HG03095 (cell line): ENCODE measurements around the gene MERTK.

Source experiments
- ATAC-seq: cut with Tn5 transposase; IDR thresholded peaks from one replicate; pipeline ENCODE4 v1.9.1; 2021; ENCODE audit warnings: moderate library complexity; ENCODE audit not compliant: unreplicated experiment

Gene MERTK

GRCh38 chr2:111975053-111975552 lies 76.7 kb downstream of the MERTK start:
- ATAC-seq = no peak

GRCh38 chr2:111975819-111976218 lies 77.4 kb downstream of the MERTK start:
- no peak for ATAC-seq

GRCh38 chr2:111977240-111977639 lies 78.8 kb downstream of the MERTK start:
- ATAC-seq = no peak

GRCh38 chr2:111978452-111979170 lies 80.2 kb downstream of the MERTK start:
- no peak for ATAC-seq

- ATAC-seq = no peak
These were observed 83.3 kb downstream of the MERTK start for GRCh38 chr2:111981666-111982065.

GRCh38 chr2:111982822-111983221 lies 84.4 kb downstream of the MERTK start:
- no peak for ATAC-seq

- no peak for ATAC-seq
These were observed 85.2 kb downstream of the MERTK start for GRCh38 chr2:111983478-111984212.

GRCh38 chr2:111984213-111984604 lies 85.8 kb downstream of the MERTK start:
- ATAC-seq = no peak

GRCh38 chr2:111985514-111985913 lies 87.1 kb downstream of the MERTK start:
- no peak for ATAC-seq

GRCh38 chr2:111986116-111986900 lies 87.9 kb downstream of the MERTK start:
- ATAC-seq = no peak

GRCh38 chr2:111990375-111990774 lies 92.0 kb downstream of the MERTK start:
- ATAC-seq = no peak

GRCh38 chr2:111990856-111991255 lies 92.4 kb downstream of the MERTK start:
- ATAC-seq = no peak

GRCh38 chr2:111994042-111994441 lies 95.6 kb downstream of the MERTK start:
- ATAC-seq = no peak

GRCh38 chr2:111995148-111995547 lies 96.7 kb downstream of the MERTK start:
- no peak for ATAC-seq

- ATAC-seq = no peak
These were observed 101.4 kb downstream of the MERTK start for GRCh38 chr2:111999809-112000208.

GRCh38 chr2:112000399-112001135 lies 102.2 kb downstream of the MERTK start:
- ATAC-seq = no peak

- no peak for ATAC-seq
These were observed 102.8 kb downstream of the MERTK start for GRCh38 chr2:112001136-112001715.

- ATAC-seq = no peak
These were observed 103.5 kb downstream of the MERTK start for GRCh38 chr2:112001942-112002341.

GRCh38 chr2:112003576-112004252 lies 105.3 kb downstream of the MERTK start:
- no peak for ATAC-seq

GRCh38 chr2:112004253-112004645 lies 105.8 kb downstream of the MERTK start:
- ATAC-seq = no peak
